Nephron progenitor cell (in vitro differentiated cells): ENCODE measurements around the gene ANKDD1A.

Experiments
- DNase-seq: peaks from one replicate; pipeline ENCODE4 v3.0.0; 2021
- H3K27ac Mint-ChIP-seq: 2 replicates; pipeline ENCODE4 v1.8.0; 2021; ENCODE audit warnings: mild to moderate bottlenecking, moderate library complexity, mixed read lengths
- H3K27me3 Mint-ChIP-seq: 2 replicates; pipeline ENCODE4 v1.8.0; 2021; ENCODE audit warnings: mild to moderate bottlenecking, low read depth, mixed read lengths; ENCODE audit not compliant: poor library complexity
- H3K36me3 Mint-ChIP-seq: 2 replicates; pipeline ENCODE4 v1.8.0; 2021; ENCODE audit warnings: low read depth, mixed read lengths
- H3K4me1 Mint-ChIP-seq: 2 replicates; pipeline ENCODE4 v1.8.0; 2021; ENCODE audit warnings: mixed read lengths
- H3K4me3 Mint-ChIP-seq: 2 replicates; pipeline ENCODE4 v1.8.0; 2021; ENCODE audit warnings: mild to moderate bottlenecking, moderate library complexity, mixed read lengths
- H3K9me3 Mint-ChIP-seq: 2 replicates; pipeline ENCODE4 v1.8.0; 2021; ENCODE audit warnings: mild to moderate bottlenecking, moderate library complexity, mixed read lengths
- CTCF ChIP-seq: fragments of 200-600 bp; sonication (generic); IDR thresholded peaks from 2 replicates; pipeline ENCODE4 v1.5.0; 2021; ENCODE audit warnings: antibody characterized with exemption

ANKDD1A gene

DNA sequence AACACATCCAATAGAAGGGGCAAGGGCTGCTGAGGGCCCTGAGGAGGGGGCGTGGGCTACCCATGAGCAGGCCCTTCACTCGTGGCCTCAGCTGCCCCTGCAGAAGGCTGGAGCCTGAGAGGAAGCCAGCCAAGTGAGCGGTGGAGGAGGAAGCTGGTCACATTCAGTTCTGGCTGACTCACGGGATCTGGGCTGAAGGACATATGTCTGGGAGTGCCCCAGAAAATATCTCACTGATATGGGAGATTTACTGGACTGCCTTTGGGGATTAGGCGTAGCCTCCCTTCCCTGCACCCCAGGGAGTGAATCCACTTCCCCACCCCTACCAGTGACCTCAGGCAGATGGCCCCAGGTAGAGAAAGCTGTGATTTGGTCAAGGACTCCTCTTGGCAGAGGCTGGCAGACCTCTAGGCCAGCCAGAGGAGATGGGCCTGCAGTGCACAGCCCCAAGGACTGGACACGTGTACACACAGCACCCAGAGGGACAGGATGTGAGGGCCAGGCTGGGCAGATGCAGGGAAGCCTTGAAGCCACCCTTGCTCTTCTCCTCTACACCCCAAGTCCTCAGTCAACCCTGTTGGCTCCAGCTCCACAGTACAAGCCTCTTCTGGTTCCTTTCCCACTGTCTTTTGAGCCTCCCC lies 14.2 kb upstream of the ANKDD1A start:
- H3K27ac Mint-ChIP-seq: no peak overlapping the region
- H3K36me3 Mint-ChIP-seq: peaks cover 7% of the 10 kb centered on the region
- peaks cover 19% of the 10 kb centered on the region for H3K9me3 Mint-ChIP-seq
- no peak overlapping the region for H3K4me3 Mint-ChIP-seq
- no peak for TF ChIP-seq CTCF
- no peak for DNase-seq
- peaks cover 71% of the 10 kb centered on the region for H3K4me1 Mint-ChIP-seq
- H3K27me3 Mint-ChIP-seq: no peaks in the 10 kb centered on the region

DNA sequence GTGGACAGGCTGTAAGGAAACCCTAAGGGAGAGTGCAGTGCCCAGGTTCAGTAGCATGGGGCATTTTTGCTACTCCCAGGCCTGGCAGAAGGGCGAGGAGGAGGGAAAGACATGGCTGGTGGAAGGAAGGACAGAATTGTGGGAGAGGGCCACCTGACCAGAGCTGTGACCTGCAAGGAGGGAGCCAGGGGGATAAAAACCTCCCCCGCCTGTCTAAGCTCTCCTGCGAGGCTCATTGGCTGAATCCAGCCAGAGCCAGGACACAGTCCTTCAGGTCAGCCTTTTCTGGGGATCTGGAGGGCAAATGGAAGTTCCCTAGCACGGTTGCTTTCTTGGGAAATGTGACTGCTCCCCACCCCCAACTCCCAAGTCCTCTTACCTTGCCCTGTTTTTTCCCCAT lies 13.3 kb upstream of the ANKDD1A start:
- DNase-seq: no peak
- Mint-ChIP-seq H3K9me3 (peaks cover 25% of the 10 kb centered on the region), H3K4me3 (no peak overlapping the region), H3K4me1 (peaks cover 61% of the 10 kb centered on the region), H3K27me3 (peaks cover 4% of the 10 kb centered on the region), H3K36me3 (peaks cover 7% of the 10 kb centered on the region), H3K27ac (peak overlapping the region; percentile 63)
- TF ChIP-seq CTCF: no peak

DNA sequence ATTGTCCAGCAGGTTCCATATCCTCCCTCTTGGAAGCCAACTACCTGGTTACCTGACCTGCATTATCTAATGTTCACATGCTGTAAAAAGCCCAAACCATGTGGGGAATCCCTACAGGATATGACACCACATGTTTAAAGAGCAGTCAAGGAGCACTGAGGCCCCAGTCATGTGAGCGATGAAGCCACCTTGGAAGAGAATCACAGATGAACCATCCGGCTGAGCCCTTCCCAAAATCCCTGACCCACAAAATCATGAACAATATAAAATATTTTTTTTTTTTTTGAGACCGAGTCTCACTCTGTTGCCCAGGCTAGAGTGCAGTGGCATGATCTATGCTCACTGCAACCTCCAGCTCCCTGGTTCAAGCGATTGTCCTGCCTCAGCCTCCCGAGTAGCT lies 10.6 kb upstream of the ANKDD1A start:
- Mint-ChIP-seq H3K4me1 (peaks cover 48% of the 10 kb centered on the region), H3K36me3 (peaks cover 12% of the 10 kb centered on the region), H3K27ac (no peak overlapping the region), H3K27me3 (peaks cover 7% of the 10 kb centered on the region), H3K4me3 (no peak overlapping the region), H3K9me3 (peaks cover 37% of the 10 kb centered on the region)
- no peak for DNase-seq
- TF ChIP-seq CTCF: no peak

DNA sequence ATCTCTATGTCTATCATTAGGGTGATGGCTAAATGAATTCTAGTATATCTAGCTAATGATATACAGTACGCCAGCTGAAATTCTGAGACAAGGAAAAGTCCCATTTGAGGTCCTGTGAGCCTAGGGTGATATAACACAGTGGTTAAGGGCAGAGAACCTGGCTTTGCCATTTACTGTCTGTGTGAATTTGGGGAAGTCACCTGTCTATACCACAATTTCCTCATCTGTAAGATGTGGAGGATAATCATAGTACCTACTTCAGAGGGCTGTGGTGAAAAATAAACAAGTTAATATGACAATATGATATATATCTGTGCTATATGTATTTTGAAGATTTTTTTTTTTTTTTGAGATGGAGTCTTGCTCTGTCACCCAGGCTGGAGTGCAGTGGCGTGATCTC lies 9.8 kb upstream of the ANKDD1A start:
- no peak for DNase-seq
- TF ChIP-seq CTCF: no peak
- peaks cover 45% of the 10 kb centered on the region for H3K9me3 Mint-ChIP-seq
- peaks cover 7% of the 10 kb centered on the region for H3K27me3 Mint-ChIP-seq
- H3K27ac Mint-ChIP-seq: no peak overlapping the region
- H3K4me1 Mint-ChIP-seq: peaks cover 40% of the 10 kb centered on the region
- H3K36me3 Mint-ChIP-seq: peaks cover 17% of the 10 kb centered on the region
- no peak overlapping the region for H3K4me3 Mint-ChIP-seq

- Mint-ChIP-seq H3K27ac (no peak overlapping the region), H3K4me3 (no peak overlapping the region), H3K36me3 (peaks cover 17% of the 10 kb centered on the region)
Measured at GRCh38 chr15:64902863-64903262, 8.8 kb upstream of the ANKDD1A start.

More at GRCh38 chr15:64902863-64903262, 8.8 kb upstream of the ANKDD1A start:
- H3K9me3 Mint-ChIP-seq: peaks cover 50% of the 10 kb centered on the region
- peaks cover 31% of the 10 kb centered on the region for H3K4me1 Mint-ChIP-seq
- TF ChIP-seq CTCF: no peak
- peaks cover 7% of the 10 kb centered on the region for H3K27me3 Mint-ChIP-seq
- no peak for DNase-seq
